CD4-positive, alpha-beta T cell treated with Interleukin-12 subunit alpha and Interleukin-12 subunit beta, for 1 hour (primary cell): ENCODE measurements around the gene CRADD.

ENCODE experiments used
- DNase-seq: peaks from one replicate; pipeline ENCODE4 v3.0.0-alpha.2; 2020

CRADD gene

DNA sequence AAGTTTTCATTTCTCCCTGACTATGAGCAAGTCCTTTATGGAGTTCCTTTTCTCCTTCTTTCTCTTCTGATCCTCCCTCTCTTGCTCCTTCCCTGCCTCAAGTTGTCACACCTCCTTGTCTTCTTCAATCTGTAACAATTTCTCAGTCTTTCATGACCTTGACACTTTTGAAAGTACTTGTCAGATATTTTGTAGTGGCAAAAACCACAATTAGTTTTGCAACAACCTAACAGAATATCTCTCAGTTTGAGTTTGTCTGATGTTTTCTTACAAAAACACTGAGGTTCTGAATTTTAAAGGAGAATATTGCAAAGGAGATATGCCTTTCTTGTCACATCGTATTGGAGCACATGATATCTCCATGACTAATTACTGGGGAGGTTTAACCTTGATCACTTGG, 4.1 kb upstream of the CRADD start:
- no peak for DNase-seq

DNA sequence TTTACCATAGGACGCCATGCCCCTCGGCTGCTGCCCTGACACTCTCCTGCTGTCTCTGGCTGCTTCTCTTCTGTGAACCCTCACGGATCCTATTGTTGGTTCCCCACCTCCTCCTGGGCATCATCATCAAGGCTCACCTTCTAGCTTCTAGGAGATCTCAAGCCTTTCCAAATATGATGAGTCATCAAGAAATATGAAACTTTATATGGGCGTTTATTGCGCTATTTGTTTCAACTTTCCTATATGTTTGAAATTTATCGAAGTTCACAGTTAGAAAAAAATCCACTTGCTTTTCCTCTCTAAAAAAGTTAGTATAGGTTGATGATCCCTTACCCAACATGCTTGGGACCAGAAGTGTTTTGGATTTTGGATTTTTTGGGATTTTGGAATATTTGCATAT, 2.8 kb upstream of the CRADD start:
- DNase-seq = no peak

DNA sequence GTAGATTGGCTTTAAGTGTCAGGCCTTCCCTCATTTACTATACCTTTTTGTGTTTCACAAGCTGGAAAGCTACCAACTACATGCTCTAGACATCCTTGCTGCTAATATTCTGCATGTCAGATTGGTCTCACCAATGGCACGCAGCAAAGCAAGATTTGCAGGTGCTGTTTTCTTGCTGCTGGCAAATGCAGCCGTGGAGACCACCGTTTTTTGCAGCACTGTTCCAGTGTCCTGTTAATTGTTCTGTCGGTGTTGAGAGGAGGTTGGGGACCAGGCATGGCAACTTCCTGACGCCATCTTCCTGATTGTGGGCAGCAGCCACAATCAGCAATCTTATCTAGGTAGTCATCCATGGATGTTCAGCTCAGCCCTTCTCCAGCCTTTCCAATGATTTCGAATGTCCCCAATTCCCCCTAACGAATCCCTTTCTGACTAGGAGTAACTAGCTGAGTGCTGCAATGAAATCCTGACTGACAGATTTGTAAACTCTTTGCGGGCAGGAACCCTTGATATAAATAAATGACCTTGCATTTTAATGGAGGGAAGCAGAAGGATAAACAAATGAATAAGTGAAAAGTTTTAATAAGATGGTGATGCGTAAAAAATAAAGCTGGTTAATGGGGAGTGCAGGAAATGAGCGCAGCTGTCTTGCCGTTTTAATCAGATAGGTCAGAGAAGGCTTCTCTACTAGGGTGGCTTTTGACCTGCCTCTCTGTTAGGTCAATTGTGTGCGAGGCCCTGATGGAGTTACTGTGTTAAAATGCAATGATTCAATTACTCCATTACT, 574 bp upstream of the CRADD start:
- no peak for DNase-seq

DNA sequence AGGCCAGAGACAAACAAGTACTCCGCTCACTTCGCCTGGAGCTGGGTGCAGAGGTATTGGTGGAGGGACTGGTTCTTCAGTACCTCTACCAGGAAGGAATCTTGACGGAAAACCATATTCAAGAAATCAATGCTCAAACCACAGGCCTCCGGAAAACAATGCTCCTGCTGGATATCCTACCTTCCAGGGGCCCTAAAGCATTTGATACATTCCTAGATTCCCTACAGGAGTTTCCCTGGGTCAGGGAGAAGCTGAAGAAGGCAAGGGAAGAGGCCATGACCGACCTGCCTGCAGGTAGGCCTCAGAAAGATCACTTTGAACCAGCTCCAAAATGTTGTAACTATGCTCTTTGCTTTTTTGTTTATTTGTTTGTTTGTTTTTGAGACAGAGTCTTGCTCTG, 1.6 kb downstream of the CRADD start:
- DNase-seq = no peak

DNA sequence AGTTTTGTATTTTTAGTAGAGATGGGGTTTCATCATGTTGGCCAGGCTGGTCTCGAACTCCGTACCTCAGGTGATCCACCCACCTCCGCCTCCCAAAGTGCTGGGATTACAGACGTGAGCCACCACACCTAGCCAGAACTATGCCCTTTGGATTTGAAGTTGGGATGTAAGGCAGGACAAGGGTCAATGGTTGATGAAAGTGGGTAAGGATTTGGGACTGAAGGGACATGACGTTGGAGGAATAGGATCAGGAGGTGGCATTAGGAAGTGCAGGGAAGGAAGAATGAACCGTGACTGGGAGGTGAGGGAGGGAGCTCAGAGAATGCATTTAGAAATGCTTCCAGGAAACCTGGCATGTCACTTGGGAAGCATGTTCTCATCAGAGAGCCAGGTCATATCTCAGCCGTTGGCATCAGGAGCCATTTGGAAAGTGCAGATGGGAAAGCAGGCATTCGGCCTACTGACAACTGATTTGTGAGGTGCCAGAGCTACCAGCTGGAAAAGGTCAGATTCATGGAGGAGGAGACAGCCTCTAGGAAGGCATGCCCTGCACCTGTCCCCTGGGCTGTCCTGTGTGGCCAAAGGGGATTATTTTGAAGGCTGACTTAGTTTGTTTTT, 2.2 kb downstream of the CRADD start:
- no peak for DNase-seq

DNA sequence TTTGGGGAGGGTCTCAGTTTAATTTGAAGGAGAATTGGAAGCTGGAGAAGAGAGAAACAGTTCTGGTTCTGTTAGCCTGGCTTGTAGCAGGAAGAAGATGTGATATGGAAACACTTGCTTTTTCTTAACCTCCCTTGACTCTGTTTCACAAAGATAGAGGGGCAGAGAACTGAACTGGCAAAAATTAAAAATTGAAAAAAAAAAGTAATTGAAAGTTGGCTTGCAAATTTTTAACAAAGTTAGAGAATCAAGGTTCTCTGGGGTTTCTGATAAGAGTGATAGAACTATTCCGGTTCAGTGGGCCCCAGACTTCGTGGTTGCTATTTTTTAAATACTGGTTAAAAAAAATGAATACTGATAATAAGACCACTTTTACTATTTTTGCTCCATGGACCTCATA, 2.8 kb downstream of the CRADD start:
- DNase-seq = no peak

DNA sequence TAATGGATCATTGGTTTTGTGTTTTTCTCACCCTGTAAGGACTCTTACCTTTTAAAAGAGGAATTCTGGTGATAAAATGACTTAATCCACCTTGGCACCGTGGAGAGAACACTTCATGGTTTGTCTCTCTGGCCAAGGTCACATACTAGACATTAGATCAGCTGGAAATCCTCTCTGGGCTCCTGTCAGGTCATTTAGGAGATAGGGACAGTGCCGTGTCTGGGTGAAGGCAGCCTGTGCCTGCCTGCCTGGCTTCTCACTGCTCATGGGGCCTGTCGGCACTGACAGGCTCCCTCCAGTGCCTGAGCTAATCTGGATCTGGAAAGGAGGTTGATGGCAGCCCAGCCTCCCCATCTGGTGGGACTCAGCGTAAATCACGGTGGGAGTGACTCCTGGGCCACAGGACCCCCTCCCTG, 5.7 kb downstream of the CRADD start:
- no peak for DNase-seq

DNA sequence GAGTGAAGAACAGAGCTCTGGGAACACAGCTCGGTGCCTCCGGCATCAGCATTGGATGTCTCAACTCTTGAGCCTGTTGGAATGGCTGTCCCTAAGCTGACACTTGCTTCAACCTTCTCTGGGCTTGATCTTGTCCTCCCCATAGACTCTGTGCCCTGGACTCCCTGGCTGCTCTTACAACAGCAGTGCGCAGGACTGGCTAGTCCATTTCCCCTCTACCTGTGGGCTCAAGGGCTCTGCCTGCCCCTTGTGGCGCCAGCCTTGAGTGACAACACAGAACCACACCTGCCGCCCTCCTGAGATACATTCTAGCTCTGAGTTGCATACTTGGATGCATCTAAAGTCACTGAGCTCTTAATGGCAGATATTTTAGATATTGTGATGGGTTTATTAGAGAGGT, 6.2 kb downstream of the CRADD start:
- DNase-seq = no peak

DNA sequence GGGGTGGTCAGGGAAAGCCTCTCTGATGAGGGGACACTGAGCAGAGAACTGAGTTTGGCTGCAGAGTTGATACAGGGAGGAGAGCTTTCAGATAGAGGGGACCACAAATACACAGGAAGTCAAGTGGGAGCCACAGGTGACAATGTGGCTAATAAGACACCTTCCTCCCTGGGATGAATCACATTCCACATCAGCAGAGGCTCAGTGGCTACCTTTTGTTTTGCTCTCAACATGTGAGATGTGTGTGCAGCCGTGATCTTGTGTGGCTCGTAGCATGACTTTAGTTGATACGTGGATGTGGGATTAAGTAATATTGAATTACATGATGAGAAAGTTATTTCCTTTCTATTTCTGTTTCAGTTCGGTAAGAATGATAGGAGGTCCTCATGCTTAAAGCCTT, 7.5 kb downstream of the CRADD start:
- peak; percentile 2 for DNase-seq

DNA sequence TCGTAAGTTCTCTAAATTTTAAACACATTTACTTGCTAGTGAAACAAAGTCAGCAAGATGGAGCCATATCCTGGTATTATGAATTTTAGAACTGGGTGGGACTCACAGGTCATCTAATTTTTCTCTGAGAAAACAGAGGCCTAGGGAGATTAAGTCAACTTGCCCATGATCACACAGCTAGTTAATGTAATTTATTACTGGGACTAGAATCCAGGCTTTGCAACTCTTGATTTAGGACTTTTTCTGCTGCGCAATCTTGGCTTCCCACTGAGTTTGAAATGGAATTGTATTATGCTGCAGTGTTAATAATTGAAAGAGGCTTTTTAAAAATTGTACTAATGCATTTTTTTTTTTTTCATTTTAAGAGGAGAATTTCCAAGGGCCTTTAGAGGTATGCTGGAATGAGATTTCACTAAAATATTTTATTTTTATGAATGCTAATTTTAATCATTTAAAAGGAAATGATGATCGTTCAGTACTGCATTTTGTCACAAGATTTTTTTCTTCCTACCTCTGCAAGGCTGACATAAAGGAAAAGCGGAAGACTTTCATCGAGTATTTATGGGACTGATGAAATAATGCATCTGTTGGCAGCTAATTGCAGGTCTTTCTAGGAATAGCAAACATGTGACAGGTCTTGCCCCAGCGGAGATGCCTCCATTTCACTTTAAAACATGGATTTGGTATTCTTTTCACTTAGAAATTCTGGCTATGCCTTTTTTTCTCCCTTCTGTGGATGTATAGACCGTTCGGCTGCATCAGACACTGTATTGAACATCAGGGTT, 9.6 kb downstream of the CRADD start:
- no peak for DNase-seq

DNA sequence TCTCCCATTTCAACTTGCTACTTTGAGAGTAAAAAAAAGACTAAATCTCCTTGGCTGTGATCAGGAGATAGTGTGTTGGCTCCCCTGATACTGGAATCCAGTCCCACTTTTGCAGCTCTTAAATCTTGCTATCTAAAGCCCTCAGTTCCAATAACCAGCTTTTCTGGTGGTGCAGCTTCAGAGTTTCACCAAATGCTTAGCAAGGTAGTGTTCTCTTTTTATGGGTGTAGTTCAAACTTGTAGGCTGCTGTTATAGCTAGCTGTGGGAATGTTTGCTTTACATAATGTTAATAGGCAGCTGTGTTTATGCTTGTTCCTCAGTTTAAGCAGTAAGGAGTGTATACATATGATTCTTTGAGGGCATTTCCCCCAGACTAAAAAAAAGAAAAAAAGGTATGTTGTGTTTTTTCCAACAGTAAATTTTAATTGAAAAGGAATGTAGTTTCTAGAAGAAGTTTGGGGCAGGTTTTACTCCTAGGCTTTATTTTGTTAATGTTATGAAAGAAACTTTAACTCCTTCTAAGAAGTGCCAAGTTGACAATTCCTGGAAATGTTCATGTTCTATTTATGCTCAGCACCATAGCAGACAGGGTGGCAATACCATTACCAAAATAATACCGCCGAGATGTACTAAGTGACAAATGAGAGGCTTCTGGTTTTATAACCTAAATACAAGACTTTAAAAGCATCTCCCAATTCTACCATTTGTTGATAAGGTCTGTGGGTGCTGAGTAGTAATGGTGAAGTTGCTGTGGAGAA, 12.1 kb downstream of the CRADD start:
- no peak for DNase-seq

DNA sequence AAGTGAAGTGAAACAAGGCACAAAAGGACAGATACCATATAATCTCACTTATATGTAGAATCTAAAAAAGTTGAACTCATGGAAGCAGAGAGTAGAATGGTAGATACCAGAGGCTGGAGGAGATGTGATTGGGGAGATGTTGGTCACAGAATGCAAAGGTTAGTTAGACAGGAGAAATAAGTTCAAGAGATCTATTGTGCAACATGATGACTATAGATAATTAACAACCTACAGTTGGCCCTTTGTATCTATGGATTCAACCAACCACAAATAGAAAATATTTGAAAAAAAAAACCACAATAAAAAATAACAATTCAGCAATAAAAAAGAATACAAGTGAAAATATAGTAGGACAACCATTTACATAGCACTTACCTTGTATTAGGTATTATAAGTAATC, 19.3 kb downstream of the CRADD start:
- no peak for DNase-seq

DNA sequence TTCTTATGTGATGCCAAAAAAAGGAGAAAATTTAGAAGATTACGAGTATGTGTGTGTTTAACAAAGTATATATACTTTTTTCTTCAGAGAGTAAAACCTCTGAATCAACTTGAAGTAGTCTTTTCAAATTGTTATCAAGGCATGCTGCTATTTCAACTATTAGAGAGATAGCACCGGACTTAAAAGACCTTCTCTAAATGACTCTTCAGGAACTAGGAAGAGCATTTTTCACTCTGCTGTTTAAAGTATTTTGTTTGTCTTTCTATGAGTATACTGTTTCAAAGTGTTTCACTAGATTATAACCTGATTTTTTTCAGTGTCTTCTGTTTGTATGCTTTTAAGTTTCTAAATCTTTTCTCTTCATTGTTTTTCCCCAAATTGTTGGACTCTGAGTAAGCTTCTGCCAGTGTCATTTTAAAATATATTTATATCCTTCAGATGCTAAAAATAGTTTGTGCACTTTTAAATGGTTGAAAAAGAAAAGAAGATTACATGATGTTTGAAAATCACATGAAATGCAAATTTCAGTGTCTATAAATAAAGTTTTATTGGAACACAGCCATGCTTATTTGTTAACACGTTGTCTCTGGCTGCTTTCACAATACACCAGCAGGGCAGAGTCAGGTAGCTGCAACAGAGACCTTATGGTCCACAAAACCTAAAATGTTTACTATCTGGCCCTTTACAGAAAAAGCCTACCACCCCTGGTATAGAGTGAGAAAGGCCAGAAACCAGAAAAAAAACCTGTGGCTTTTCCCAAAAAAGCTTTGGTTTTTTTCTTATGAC, 21.3 kb downstream of the CRADD start:
- no peak for DNase-seq

DNA sequence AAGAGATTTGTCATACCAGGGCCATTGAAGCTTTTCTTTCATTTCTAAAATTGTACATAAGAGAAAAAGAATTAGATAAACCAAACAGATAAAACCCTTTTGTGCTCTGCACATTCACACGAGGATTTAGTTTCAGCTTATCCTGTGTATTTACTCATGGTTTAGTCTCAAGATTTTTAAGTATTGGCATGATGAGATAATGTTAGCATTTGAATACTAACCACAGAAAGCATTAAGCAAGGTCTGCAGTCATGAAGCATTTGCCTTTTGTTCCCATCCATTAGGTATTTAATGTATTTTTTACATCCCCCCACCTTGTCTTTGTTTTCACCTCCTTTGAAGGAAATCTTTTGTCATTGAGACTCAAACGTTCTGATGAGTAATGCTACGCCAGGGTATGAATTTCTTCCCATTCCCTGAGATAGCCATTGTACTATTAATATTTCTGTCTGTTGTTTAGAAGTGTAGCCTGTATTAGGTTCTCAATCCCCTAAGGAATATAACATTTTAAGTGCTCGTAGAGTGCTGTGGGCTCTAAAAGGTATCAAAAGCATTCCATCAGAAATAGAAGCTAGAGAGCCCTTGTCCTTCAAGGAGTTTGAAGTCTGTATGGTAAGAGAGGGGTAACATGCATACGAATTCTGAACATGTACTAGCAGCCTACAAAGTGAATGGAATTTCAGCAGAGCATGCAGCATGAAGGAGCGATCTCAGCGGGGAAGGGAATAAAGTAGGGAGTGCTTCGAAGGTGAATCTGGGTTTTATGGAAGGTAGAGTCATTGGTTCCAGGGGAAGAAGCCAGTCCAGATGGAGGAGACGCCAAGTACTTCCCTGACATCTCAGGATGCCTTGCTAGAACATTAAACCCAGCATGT, 22.3 kb downstream of the CRADD start:
- no peak for DNase-seq

DNA sequence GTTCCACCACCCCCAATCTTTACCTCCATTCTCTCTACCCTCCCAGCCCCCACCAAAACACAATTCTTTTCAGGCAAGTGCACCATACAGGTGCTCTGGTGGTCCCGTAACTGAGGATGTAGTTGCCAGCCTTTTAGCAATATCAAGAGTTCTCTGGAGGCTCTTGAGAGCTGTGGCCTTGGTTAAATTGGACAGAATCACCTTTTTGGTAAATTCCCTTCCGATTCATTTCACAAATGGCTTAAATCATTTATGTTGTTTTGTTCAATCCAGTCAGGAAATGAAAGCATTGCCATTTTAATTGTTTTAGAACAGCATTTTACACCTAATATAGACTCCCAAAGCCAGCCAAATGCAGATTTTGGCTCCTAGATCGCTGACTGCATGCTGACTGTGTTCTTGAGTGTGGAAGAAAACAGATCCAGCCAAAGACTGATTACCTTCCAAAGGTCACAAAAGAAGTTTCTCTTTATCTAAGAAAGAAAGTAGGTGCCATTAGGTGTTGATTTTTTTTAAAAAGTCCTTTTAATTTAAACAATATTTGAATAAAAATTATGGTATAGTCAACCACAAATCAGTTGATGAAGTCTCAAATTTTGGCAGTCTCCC, 25.6 kb downstream of the CRADD start:
- no peak for DNase-seq

DNA sequence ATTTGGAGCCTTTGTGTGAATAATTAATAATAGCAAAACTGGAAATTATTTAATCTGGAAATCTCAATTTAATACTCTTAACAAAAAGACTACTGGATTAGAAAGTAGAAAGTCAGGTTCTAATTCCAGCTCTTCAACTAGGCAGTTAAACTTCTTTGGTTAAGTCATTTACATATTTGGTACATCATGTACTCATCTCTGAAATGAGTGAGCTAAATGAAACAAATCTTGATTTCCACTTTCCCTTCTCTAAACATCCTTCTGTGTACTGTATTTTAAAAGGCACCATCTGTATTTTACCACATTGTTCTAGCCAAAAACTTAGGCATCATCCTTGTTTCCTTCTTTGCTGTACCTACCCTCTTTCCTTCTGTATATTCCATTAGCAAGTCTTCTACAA, 26.9 kb downstream of the CRADD start:
- no peak for DNase-seq

DNA sequence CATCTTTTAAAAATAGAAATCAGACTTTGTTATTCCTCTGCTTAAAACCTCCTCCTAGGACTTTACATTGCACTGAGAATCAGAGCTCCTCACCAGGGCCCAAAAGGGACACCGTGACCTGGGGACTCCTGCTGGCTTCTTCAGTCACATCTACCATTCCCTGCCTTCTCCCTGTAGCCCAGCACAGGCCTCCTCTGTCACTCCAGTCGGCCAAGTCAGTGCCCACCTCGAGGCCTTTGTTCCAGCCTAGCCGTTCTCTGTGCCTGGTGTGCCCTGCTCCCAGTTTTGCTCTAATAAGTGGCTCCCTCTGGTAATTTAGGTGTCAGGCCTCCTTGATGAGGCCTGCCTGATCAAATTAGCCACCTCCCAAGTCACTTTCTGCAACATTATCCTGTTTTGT, 27.4 kb downstream of the CRADD start:
- DNase-seq = no peak

DNA sequence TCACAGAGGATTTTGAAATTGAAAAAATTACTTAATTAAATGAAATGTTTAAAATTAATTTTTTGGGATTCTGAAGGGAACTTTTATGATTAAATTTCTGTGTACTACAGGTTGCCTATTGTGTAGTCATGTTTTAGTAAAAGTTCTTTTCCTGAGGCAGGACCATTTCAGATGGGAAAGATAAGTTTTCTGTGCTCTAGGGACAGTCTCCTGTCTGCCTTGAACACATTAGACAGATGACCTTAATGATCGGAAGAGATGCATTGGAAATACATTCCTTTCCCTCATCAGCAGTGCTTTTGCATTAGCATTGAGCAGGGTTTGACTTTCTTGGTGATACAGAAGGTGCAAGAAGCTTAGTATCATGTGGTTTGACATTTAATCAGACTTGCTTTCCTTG, 28.1 kb downstream of the CRADD start:
- no peak for DNase-seq

DNA sequence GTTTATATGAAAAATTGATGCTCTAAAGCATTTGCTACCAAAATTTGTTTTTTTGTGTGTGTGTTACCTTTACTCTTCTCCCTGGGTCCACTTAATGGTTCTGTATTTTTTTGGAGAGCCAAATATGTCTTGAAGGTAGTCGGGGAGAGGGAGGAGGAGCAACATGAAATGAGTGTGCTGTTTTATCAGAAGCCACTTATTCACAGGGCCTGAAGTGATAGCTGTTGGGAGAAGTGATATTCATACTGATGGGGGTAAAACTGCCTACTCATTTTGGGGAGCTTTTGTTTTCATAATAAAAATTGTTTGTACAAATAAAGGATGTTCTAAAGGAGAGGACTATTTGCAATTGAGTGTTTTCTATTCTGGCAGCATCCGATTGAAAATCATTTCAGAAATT, 29.2 kb downstream of the CRADD start:
- DNase-seq = no peak

DNA sequence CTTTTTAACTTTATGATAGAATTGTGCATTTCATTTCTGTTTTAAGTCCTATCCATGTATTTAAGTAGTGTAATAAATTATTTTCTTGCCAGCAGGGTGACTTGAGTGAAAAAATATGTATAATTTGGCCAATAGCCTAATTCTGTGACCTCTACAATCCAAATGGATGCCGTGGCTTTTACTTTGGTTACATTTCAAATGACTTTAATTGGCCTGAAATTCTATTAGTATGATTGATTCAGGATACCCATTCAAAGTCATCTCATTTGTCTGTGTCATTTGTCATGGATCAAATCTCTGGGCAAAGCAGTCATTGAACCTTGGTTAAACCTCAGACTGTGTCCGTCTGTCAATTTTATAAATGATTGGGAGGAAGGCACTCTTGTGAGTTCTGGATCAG, 29.6 kb downstream of the CRADD start:
- no peak for DNase-seq

DNA sequence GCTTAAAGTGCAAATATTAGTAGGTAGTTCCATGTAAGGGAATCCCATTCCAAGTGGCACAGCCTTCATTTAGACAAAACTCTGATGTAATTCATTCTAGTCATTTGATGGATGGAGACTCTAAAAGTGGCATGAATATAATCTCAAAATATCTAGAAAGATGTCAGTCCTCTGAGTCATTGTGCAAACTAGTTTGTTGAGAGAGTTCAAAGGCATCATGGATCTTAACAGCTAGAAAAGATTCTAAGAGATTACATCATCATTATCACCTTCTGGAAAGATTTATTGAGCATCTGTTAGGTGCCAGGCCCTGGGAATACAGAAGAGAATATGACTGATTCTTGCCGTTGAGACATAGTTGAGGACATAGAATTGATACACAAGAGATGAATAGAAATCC, 30.7 kb downstream of the CRADD start:
- DNase-seq = no peak
